HG03064 (cell line): Measurements from ENCODE around the gene CALHM5.

ENCODE experiments used
- ATAC-seq: cut with Tn5 transposase; IDR thresholded peaks from one replicate; pipeline ENCODE4 v1.9.1; 2021; ENCODE audit warnings: low read depth; ENCODE audit not compliant: unreplicated experiment

Gene CALHM5

GRCh38 chr6:116500969-116501433, 10.4 kb upstream of the CALHM5 start:
- no peak for ATAC-seq

GRCh38 chr6:116507324-116507723, 4.1 kb upstream of the CALHM5 start:
- ATAC-seq = no peak

- no peak for ATAC-seq
These were observed 2.9 kb upstream of the CALHM5 start for GRCh38 chr6:116508527-116508926.

GRCh38 chr6:116512111-116512559, 696 bp downstream of the CALHM5 start:
- no peak for ATAC-seq

- ATAC-seq = no peak
These were observed 1.3 kb downstream of the CALHM5 start for GRCh38 chr6:116512734-116513133.

- no peak for ATAC-seq
These were observed 1.9 kb downstream of the CALHM5 start for GRCh38 chr6:116513224-116513875.

- ATAC-seq = no peak
These were observed 2.7 kb downstream of the CALHM5 start for GRCh38 chr6:116514111-116514510.

- no peak for ATAC-seq
These were observed 3.7 kb downstream of the CALHM5 start for GRCh38 chr6:116515141-116515540.

- ATAC-seq = no peak
These were observed 7.4 kb downstream of the CALHM5 start for GRCh38 chr6:116518621-116519368.

GRCh38 chr6:116522896-116523295, 11.5 kb downstream of the CALHM5 start:
- no peak for ATAC-seq

GRCh38 chr6:116524236-116524635, 12.8 kb downstream of the CALHM5 start:
- ATAC-seq = no peak

GRCh38 chr6:116528133-116528532, 16.7 kb downstream of the CALHM5 start:
- ATAC-seq = no peak

GRCh38 chr6:116528780-116529179, 17.3 kb downstream of the CALHM5 start:
- no peak for ATAC-seq

- ATAC-seq = no peak
These were observed 18.2 kb downstream of the CALHM5 start for GRCh38 chr6:116529466-116530290.

- ATAC-seq = no peak
These were observed 19.0 kb downstream of the CALHM5 start for GRCh38 chr6:116530436-116530835.

- ATAC-seq = no peak
These were observed 20.5 kb downstream of the CALHM5 start for GRCh38 chr6:116531675-116532570.

GRCh38 chr6:116533233-116533957, 22.0 kb downstream of the CALHM5 start:
- no peak for ATAC-seq

- ATAC-seq = no peak
These were observed 23.7 kb downstream of the CALHM5 start for GRCh38 chr6:116535109-116535508.

GRCh38 chr6:116536216-116536621, 24.8 kb downstream of the CALHM5 start:
- no peak for ATAC-seq
